ENCODE results near the gene PIK3CA. TPM values are rescaled to one million over a fixed set of nuclear protein-coding genes. Genes with fewer than 3 reads are reported as not detected.
A peak's percentile ranks its signal among the peaks of the same experiment; 100 is the strongest.
"Not testable (repeated sequence)": the region's sequence is repeated elsewhere in the genome, so short reads cannot be mapped to it uniquely, and the experiment has no call there.

PIK3CA gene
- polyA plus RNA-seq, 6 donors from 2014 or later = 14.8 to 30.1 (median 22.9) TPM

DNA sequence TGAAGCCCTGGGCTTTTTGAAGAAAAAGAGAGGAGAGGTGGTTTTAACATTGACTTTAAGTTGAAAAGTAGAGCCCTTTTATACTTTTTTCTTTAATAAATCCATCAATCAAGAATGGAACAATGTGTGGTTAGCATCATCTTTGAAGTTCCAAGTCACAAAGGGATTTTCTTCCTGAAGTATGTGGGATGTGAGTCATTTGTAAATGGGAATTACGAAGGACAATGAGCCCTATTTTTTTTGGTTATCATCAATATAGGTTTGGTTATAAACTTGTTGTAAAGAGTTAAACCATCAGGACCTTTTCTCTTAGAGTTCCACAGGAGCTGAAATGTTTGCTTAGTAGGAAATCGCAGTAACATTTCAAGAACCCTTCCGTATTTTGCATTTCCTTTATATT lies 38.3 kb downstream of the PIK3CA start:
- DNase-seq (no peak), ATAC-seq (ENCODE audit: low read depth in 2 of 2) (no peak)
- Mint-ChIP-seq H3K4me1 (peaks cover 38 to 62% (median 53%) of the 10 kb centered on the region in 3 donors), H3K27me3 (no peaks in the 10 kb centered on the region), H3K36me3 (no peaks in the 10 kb centered on the region), H3K27ac (peak overlapping the region in 1 of 6 donors; percentile 59), H3K4me3 (no peak overlapping the region), H3K9me3 (no peaks in the 10 kb centered on the region)

DNA sequence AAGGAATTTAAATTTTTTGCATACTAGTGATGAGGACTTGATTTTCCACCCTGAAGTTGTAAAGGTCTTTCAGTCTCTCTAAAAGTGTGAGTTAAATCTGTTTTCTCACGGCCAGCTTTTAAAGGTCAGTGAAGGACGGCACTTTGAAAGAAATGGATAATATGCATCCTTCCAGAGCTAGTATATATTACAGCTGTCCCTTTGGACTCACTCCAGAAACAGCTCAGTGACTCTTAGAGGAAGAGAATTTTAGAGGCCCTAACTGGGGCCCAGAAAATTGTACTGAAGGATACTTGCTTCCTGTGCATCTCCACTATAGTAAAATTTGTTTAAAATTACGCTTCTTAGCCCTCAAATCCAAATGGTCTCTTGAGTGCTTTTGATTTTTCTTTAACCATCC lies 41.6 kb downstream of the PIK3CA start:
- no peak overlapping the region for H3K4me3 Mint-ChIP-seq

DNA sequence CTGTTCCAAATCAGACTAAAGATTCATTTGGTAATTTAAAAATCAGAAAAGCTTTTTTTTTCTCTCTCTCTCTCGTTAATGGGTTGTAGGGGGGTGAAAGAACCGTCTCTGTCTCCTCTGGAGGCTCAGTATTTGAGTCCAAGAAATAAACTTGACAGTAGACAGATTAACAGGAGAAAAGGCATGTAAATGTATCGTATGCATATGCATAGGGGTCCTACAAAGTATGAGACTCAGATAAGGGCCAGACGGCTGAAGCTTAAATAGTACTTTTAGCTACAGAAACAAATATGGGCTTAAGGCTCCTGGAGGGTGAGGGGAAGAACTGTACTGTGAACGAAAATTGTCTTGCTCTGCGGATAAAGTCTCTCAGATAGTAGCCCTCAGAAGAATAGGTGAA lies 42.4 kb downstream of the PIK3CA start:
- H3K4me3 Mint-ChIP-seq = no peak overlapping the region
- no peaks in the 10 kb centered on the region for H3K36me3 Mint-ChIP-seq
- H3K4me1 Mint-ChIP-seq = peaks cover 38 to 68% (median 51%) of the 10 kb centered on the region in 3 donors
- H3K27ac Mint-ChIP-seq = peak overlapping the region in 2 of 6 donors; percentile 10 to 66
- H3K9me3 Mint-ChIP-seq = no peaks in the 10 kb centered on the region
- ATAC-seq (ENCODE audit: low read depth in 2 of 2) (no peak), DNase-seq (no peak)
- no peaks in the 10 kb centered on the region for H3K27me3 Mint-ChIP-seq

More for the DNA sequence above, 41.6 kb downstream of the PIK3CA start:
- ATAC-seq (ENCODE audit: low read depth in 2 of 2) (no peak), DNase-seq (no peak)
- no peaks in the 10 kb centered on the region for H3K36me3 Mint-ChIP-seq
- H3K27ac Mint-ChIP-seq = peak overlapping the region in 4 of 6 donors; percentile 19 to 87 (median 62)
- peaks cover 37 to 67% (median 51%) of the 10 kb centered on the region in 3 donors for H3K4me1 Mint-ChIP-seq
- no peaks in the 10 kb centered on the region for H3K9me3 Mint-ChIP-seq
- H3K27me3 Mint-ChIP-seq = no peaks in the 10 kb centered on the region

DNA sequence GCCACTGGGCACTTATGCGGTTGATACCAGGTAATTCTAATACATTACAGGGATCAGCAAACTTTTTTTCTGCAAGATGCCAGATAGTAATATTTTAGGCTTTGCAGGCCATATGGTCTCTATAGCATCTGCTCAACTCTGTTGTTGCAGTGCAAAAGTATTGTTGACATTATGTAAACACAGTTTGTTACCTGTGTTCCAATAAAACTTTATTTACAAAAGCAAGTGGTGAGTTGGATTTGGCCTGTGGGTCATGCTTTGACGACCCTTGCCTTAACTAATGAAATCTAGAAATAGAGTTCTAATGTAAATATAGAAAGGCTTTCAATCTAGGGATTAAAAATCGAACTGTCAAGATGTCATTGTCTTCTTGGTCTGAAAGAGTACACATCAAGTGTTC lies 44.4 kb downstream of the PIK3CA start:
- no peaks in the 10 kb centered on the region for H3K9me3 Mint-ChIP-seq
- H3K27ac Mint-ChIP-seq = peak overlapping the region; percentile 18 to 71 (median 51)
- H3K4me3 Mint-ChIP-seq = no peak overlapping the region
- no peak for ATAC-seq (ENCODE audit: low read depth in 2 of 2)
- peaks cover 45 to 79% (median 60%) of the 10 kb centered on the region in 3 donors for H3K4me1 Mint-ChIP-seq
- DNase-seq = no peak
- no peaks in the 10 kb centered on the region for H3K36me3 Mint-ChIP-seq
- no peaks in the 10 kb centered on the region for H3K27me3 Mint-ChIP-seq

DNA sequence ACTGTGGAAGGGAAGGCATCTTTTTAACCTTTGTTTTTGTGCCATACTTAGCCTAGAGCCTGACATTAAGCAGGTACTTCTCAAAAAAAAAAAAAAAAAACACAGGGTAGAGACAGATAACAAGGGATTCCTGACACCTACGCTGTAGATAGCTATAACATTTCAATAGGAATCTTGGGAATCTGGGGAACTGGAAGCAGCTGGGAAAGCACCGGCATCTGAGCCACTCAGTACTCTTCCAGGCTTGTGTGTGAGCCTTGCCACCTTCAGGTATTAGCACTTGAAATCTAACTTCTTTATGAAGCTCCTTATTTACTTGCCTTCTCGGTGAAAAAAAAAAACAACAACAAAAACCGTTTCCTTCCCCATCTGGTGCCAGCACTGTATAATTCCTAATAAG lies 46.8 kb downstream of the PIK3CA start:
- H3K9me3 Mint-ChIP-seq = no peaks in the 10 kb centered on the region
- no peaks in the 10 kb centered on the region for H3K27me3 Mint-ChIP-seq
- ATAC-seq (ENCODE audit: low read depth in 2 of 2) (no peak), DNase-seq (no peak)
- H3K4me3 Mint-ChIP-seq = no peak overlapping the region
- peak overlapping the region; percentile 12 to 91 (median 72) for H3K27ac Mint-ChIP-seq
- peaks cover 47 to 66% (median 58%) of the 10 kb centered on the region in 3 donors for H3K4me1 Mint-ChIP-seq
- H3K36me3 Mint-ChIP-seq = peaks cover 0 to 6% of the 10 kb centered on the region in 2 donors

DNA sequence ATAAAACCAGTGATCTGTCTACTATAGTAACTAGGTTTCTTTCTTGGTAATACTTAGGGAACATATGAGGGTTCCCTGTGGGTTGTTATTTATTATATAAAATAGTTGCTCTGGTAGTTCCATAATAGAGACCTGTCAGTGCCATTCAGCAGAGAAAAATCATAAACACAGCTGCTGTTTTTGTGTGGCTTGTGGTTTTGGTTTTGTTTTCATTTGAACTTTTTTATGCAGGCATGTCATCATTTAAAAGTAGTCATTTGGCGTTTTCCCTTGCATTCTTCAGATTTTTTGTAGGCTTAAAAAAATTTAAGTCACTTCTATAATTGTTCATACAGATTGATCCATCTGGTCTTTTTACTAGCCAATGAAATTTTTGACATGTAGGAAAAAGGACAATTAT lies 47.9 kb downstream of the PIK3CA start:
- H3K27ac Mint-ChIP-seq = peak overlapping the region in 4 of 6 donors; percentile 9 to 94 (median 86)

DNA sequence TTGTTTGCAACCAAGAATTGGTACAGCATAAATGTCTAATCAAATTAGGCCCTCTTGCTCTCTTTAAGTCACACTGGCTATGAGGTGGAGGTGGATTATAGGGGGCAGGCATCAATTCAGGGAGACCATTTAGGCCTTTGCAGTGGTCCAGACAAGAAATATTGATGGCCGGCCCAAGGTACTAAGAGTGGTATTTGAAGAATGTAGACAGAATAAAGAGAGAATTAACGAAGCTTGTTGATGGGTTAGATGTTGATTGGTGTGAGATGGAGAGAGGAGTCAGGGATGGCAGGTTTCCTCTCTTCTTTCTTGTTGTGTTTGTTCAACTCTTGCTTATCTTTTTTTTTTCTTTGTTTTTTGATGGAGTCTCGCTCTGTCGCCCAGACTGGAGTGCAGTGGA lies 48.5 kb downstream of the PIK3CA start:
- ATAC-seq (ENCODE audit: low read depth in 2 of 2) (no peak), DNase-seq (no peak)
- Mint-ChIP-seq H3K27ac (peak overlapping the region; percentile 18 to 94 (median 89)), H3K27me3 (no peaks in the 10 kb centered on the region), H3K36me3 (peaks cover 8 to 16% of the 10 kb centered on the region in 2 donors), H3K4me3 (peak overlapping the region in 6 of 8 donors; percentile 34 to 78 (median 64)), H3K4me1 (peaks cover 42 to 52% (median 46%) of the 10 kb centered on the region in 3 donors), H3K9me3 (no peaks in the 10 kb centered on the region)

More for the DNA sequence above, 47.9 kb downstream of the PIK3CA start:
- H3K9me3 Mint-ChIP-seq = no peaks in the 10 kb centered on the region
- ATAC-seq (ENCODE audit: low read depth in 2 of 2) (peak; percentile 74 to 76), DNase-seq (peak; percentile 14)
- H3K27me3 Mint-ChIP-seq = no peaks in the 10 kb centered on the region
- H3K4me3 Mint-ChIP-seq = peak overlapping the region in 4 of 8 donors; percentile 36 to 52 (median 47)
- peaks cover 43 to 55% (median 46%) of the 10 kb centered on the region in 3 donors for H3K4me1 Mint-ChIP-seq
- H3K36me3 Mint-ChIP-seq = peaks cover 8 to 13% of the 10 kb centered on the region in 2 donors

DNA sequence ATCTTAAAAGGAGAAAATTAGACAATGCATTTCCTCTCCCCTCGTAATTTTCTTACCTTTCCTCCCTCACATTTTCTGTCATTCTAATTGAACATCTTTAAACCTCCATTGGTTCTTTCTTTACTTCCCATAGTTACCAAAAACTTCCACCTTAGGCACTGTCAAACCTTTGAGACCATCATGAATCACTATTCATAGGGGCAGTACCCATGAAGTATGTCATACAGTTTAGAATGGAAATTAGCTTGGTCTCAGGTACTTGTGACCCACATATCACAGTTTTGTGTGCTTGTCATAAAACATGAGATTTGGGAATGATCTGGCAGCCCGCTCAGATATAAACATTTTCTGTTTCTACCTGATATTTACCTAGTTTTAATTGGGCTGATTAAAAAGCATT lies 52.6 kb downstream of the PIK3CA start:
- DNase-seq = no peak
- no peak overlapping the region for H3K4me3 Mint-ChIP-seq
- H3K4me1 Mint-ChIP-seq = peaks cover 19 to 25% (median 23%) of the 10 kb centered on the region in 3 donors
- ATAC-seq (ENCODE audit: low read depth in 2 of 2) = no peak
- peak overlapping the region in 1 of 6 donors; percentile 6 for H3K27ac Mint-ChIP-seq
- peaks cover 8 to 21% of the 10 kb centered on the region in 2 donors for H3K36me3 Mint-ChIP-seq
- no peaks in the 10 kb centered on the region for H3K27me3 Mint-ChIP-seq
- no peaks in the 10 kb centered on the region for H3K9me3 Mint-ChIP-seq

DNA sequence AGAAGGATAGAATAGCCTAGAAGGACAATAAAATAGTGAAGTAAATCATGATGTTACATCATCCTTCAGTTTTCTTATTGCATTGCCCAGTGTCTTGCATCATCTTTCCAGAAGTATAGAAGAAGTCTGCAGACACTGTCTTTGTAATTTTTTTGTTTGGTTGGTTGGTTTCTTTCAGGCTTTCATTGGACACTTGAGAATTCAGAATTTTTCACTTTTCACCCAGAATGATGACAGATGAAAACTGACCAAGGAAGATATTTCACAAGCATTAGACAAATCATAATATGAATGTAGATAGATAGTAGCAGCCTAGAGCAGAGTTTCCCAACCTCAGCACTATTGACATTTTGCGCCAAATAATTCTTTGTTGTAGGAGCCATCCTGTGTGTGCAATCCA lies 67.4 kb downstream of the PIK3CA start:
- not testable (repeated sequence) for H3K27ac Mint-ChIP-seq; H3K9me3 Mint-ChIP-seq; H3K36me3 Mint-ChIP-seq; ATAC-seq (ENCODE audit: low read depth in 2 of 2); H3K4me3 Mint-ChIP-seq; DNase-seq; H3K27me3 Mint-ChIP-seq; H3K4me1 Mint-ChIP-seq

DNA sequence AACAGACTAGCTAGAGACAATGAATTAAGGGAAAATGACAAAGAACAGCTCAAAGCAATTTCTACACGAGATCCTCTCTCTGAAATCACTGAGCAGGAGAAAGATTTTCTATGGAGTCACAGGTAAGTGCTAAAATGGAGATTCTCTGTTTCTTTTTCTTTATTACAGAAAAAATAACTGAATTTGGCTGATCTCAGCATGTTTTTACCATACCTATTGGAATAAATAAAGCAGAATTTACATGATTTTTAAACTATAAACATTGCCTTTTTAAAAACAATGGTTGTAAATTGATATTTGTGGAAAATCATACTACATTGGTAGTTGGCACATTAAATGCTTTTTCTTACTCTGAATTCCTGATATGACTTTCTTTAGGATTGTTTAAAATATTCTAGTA lies 70.1 kb downstream of the PIK3CA start:
- not testable (repeated sequence) for ATAC-seq (ENCODE audit: low read depth in 2 of 2); DNase-seq; H3K27ac Mint-ChIP-seq; H3K27me3 Mint-ChIP-seq; H3K4me3 Mint-ChIP-seq; H3K9me3 Mint-ChIP-seq; H3K4me1 Mint-ChIP-seq
- peaks cover 6 to 22% of the 10 kb centered on the region in 2 donors for H3K36me3 Mint-ChIP-seq

DNA sequence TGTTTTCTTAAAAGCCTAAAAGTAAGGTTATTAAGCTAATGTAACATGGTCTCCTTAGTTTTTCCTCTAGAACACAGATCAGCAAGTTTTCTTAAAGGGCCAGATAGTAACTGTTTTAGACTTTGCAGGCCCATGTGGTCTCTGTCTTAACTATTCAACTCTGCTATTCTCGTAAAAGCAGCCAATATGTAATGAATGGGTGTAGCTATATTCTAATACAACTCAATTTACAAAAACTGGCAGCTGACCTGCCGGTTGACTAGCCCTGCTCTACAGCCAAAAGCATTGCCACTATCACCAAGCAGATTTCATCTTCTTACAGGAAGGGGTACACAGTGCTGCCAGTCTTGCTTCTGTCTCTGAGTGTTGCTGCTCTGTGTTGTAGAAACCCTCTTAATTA lies 75.4 kb downstream of the PIK3CA start:
- no peaks in the 10 kb centered on the region for H3K27me3 Mint-ChIP-seq
- H3K4me1 Mint-ChIP-seq = peaks cover 0 to 4% (median 0%) of the 10 kb centered on the region in 3 donors
- H3K9me3 Mint-ChIP-seq = no peaks in the 10 kb centered on the region
- ATAC-seq (ENCODE audit: low read depth in 2 of 2) (no peak), DNase-seq (no peak)
- H3K4me3 Mint-ChIP-seq = no peak overlapping the region
- no peak overlapping the region for H3K27ac Mint-ChIP-seq
- peaks cover 14 to 18% of the 10 kb centered on the region in 2 donors for H3K36me3 Mint-ChIP-seq

DNA sequence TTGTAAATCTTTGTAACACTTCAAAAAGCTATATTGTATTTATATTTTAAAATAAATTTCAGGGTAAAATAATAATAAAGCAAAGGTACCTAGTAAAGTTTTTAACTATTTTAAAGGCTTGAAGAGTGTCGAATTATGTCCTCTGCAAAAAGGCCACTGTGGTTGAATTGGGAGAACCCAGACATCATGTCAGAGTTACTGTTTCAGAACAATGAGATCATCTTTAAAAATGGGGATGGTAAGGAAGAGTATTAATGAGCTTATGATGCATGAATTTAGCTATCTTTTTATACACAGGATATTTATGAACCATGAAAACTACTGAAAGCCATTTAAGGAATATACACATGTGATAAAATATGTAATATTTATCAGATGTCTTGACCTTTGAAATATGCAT lies 76.4 kb downstream of the PIK3CA start:
- peaks cover 0 to 4% (median 0%) of the 10 kb centered on the region in 3 donors for H3K4me1 Mint-ChIP-seq
- no peak overlapping the region for H3K27ac Mint-ChIP-seq
- no peak for ATAC-seq (ENCODE audit: low read depth in 2 of 2)
- H3K36me3 Mint-ChIP-seq = peaks cover 14 to 18% of the 10 kb centered on the region in 2 donors
- no peak overlapping the region for H3K4me3 Mint-ChIP-seq
- no peaks in the 10 kb centered on the region for H3K27me3 Mint-ChIP-seq
- DNase-seq = no peak
- no peaks in the 10 kb centered on the region for H3K9me3 Mint-ChIP-seq

DNA sequence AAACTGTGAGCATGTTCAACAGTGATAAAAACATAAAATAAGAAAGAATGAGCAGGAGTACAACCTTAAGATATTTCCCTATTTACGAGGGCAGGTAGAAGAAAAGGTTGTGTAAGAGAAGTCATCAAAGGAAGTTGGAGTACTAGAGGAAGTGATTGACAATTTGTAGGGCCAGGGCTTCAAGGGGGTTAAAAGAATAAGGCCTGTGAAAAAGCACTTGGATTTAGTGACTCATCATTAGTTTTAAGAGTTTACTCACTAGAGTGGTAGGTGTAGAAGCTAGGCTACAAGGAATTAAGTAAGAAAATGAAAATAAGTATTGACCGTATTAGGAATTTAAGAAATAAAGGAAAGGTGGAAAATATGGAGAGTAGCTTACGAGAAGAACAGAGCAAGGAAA lies 79.2 kb downstream of the PIK3CA start:
- H3K4me1 Mint-ChIP-seq = no peaks in the 10 kb centered on the region
- H3K27me3 Mint-ChIP-seq = no peaks in the 10 kb centered on the region
- no peak overlapping the region for H3K4me3 Mint-ChIP-seq
- peaks cover 5 to 32% of the 10 kb centered on the region in 2 donors for H3K36me3 Mint-ChIP-seq
- H3K9me3 Mint-ChIP-seq = no peaks in the 10 kb centered on the region
- DNase-seq (no peak), ATAC-seq (ENCODE audit: low read depth in 2 of 2) (no peak)
- peak overlapping the region in 2 of 6 donors; percentile 46 to 96 for H3K27ac Mint-ChIP-seq

DNA sequence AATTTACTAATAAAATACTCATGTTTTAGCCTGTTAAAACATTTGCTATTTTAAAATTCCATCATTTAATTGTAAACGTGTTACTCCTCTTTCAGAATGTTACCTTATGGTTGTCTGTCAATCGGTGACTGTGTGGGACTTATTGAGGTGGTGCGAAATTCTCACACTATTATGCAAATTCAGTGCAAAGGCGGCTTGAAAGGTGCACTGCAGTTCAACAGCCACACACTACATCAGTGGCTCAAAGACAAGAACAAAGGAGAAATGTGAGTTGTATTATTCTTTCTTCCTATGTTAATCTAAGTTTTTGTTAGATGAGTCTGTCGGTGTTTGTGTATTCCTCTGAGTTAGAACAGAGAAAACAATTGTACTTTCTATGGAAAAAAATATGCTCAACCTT lies 81.0 kb downstream of the PIK3CA start:
- Mint-ChIP-seq H3K36me3 (peaks cover 0 to 31% of the 10 kb centered on the region in 2 donors), H3K9me3 (no peaks in the 10 kb centered on the region), H3K27me3 (no peaks in the 10 kb centered on the region), H3K4me3 (no peak overlapping the region), H3K4me1 (peaks cover 0 to 2% (median 0%) of the 10 kb centered on the region in 3 donors), H3K27ac (no peak overlapping the region)
- DNase-seq (no peak), ATAC-seq (ENCODE audit: low read depth in 2 of 2) (no peak)

DNA sequence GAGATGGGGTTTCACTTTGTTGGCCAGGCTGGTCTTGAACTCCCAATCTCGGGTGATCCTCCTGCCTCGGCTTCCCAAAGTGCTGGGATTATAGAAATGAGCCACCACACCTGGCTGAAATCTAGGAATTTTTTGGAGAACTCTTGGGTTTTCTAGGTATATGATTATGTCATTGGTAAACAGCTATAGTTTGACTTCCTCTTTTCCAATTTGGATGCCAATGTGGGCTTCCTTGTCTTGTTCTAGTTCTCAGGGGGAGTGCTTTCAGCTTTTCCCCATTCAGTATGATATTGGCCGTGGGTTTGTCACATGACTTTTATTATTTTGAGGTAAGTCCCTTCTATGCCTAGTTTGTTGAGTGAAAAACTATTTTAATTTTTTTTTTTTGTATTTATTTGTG lies 84.9 kb downstream of the PIK3CA start:
- Mint-ChIP-seq H3K27me3 (no peaks in the 10 kb centered on the region), H3K4me1 (peaks cover 5 to 8% (median 6%) of the 10 kb centered on the region in 3 donors), H3K27ac (no peak overlapping the region), H3K9me3 (no peaks in the 10 kb centered on the region), H3K4me3 (no peak overlapping the region), H3K36me3 (peaks cover 8 to 27% of the 10 kb centered on the region in 2 donors)
- DNase-seq = no peak
- no peak for ATAC-seq (ENCODE audit: low read depth in 2 of 2)
